ENCODE data around the gene RGCC.

The RGCC gene, protein sequence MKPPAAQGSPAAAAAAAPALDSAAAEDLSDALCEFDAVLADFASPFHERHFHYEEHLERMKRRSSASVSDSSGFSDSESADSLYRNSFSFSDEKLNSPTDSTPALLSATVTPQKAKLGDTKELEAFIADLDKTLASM

DNA sequence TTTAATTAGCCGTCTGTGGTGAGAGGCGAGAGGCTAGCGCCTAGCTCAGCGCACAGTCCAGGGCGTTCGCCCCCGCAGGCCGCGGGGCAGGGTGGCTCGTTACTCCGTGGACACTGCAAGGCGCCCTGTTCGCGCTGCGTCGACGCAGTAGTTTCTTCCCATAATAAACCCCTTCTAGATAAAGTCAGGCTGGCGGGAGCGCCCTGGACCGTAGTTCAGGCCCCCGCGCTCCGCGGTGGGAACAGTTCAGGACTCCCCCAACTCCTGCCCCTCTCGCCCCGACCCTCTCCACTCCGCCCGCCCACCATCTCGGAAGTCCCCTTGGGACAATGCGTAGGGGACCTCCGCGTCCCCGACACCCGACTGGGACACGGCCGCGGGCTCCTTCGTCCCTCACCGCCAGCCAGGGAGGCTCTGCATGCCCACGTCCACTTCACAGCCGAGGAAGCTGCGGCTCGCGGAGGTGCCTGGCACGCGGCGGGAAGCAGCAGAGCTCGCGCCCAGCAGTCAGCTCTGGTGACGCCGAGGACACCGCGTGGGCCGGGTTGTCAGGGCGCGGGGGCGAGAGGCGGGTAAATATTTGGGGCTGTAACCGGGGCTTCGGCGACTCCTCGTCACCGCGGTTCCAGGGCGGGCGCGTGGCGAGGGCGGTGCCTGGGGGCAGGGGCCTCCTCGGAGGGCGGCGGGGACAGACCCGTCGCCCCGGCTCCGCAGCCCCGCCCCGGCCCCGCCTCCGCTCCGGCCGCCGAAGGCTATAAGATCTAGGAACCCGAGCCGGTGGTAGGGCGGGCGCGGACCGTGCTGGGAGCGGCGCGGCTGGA lies at the start of gene RGCC:
RGCC (plus strand) TSS at position 783 of the 821 bp plus-strand sequence. CDS start 158 bp downstream, outside the sequence.
- no peak for TF ChIP-seq ZFX (IDR thresholded peaks at IDR 0.05; ENCODE audit: borderline replicate concordance)
- TF ChIP-seq, protein P1, sequence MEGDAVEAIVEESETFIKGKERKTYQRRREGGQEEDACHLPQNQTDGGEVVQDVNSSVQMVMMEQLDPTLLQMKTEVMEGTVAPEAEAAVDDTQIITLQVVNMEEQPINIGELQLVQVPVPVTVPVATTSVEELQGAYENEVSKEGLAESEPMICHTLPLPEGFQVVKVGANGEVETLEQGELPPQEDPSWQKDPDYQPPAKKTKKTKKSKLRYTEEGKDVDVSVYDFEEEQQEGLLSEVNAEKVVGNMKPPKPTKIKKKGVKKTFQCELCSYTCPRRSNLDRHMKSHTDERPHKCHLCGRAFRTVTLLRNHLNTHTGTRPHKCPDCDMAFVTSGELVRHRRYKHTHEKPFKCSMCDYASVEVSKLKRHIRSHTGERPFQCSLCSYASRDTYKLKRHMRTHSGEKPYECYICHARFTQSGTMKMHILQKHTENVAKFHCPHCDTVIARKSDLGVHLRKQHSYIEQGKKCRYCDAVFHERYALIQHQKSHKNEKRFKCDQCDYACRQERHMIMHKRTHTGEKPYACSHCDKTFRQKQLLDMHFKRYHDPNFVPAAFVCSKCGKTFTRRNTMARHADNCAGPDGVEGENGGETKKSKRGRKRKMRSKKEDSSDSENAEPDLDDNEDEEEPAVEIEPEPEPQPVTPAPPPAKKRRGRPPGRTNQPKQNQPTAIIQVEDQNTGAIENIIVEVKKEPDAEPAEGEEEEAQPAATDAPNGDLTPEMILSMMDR (IDR thresholded peaks at IDR 0.05) = no peak
- H3K27ac ChIP-seq = no peak within 1 kb of the TSS

DNA sequence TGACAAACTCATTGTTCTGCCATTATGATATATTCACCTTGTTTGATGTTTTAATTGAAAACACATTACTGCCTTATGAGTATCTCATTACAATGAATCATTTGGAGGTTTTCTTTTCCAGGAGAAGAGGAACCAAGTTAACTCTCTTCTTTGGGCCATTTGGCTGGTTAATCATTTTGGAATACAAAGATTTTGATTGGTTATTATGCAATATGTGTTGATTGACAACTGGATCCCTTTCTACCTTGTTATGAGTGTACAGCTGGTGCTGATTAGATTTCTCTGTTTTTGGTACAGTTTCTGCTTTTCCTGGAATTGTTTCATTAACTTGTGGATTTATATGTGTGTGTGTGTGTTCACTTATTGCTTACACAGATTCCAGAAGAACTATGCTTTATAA lies 49.2 kb upstream of the RGCC start:
- no peak for TF ChIP-seq ZFX (IDR thresholded peaks at IDR 0.05; ENCODE audit: borderline replicate concordance)
- TF ChIP-seq, protein P1 (IDR thresholded peaks at IDR 0.05) = no peak
- no peak overlapping the region for H3K27ac ChIP-seq

DNA sequence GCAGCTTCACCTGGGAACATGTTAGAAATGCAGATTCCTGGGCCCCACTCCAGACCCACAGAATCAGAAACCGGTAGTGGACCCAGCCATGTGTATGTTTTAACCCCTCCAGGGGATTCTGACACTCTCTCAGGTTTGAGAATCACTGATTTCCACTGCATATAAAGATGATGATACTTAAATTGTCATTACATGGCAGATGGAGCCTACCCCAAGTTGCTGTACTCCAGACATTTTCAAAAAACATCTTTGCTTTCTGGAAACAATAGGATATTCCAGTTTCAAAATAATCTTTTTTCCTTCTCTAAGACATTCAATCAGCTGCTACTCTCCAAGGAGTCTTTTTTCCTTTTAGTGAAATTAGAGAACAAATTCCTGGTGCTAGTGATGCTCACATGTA lies 48.6 kb upstream of the RGCC start:
- TF ChIP-seq, protein P1 (IDR thresholded peaks at IDR 0.05) = no peak
- no peak for TF ChIP-seq ZFX (IDR thresholded peaks at IDR 0.05; ENCODE audit: borderline replicate concordance)

DNA sequence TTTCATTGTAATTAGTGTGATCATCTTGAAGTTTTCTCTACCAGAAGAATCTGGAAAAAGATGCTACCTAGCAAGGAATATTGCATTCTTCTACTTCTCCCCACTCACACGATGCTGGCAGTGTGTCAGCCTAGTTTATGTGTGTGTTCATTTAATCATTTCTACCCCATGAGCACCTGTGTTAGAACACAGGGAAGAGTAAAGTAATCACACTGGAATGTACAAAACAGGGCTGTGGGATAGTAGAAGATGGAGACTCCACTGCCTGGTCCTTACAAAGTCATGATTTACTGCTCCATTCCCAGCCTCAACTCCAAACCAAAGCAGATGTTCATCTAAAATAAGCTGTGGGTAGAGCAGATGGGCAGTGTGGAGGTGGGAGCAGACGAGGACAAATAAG lies 47.7 kb upstream of the RGCC start:
- no peak overlapping the region for H3K27ac ChIP-seq
- TF ChIP-seq, protein P1 (IDR thresholded peaks at IDR 0.05) = no peak
- no peak for TF ChIP-seq ZFX (IDR thresholded peaks at IDR 0.05; ENCODE audit: borderline replicate concordance)

More for the DNA sequence above, 48.6 kb upstream of the RGCC start:
- no peak overlapping the region for H3K27ac ChIP-seq

DNA sequence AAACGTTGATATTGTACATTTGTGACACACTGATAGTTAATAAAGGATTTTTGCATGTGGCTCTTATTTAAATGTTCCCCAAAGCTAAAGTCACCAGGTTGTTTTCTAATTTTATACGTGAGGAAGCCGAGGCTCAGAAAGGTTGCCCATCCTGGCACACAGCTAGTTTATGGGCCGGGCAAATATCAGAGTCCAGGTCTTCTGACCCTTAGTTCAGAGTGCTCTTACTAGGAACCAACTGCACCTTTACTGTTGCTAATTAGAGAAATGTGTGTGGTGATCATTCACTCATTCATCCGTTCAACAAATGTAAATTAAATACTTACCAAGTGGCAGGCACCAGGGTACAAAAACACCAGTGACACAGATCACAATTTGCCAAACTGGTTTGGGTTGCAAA lies 46.3 kb upstream of the RGCC start:
- H3K27ac ChIP-seq = no peak overlapping the region
- TF ChIP-seq, protein P1 (IDR thresholded peaks at IDR 0.05) = no peak
- no peak for TF ChIP-seq ZFX (IDR thresholded peaks at IDR 0.05; ENCODE audit: borderline replicate concordance)

DNA sequence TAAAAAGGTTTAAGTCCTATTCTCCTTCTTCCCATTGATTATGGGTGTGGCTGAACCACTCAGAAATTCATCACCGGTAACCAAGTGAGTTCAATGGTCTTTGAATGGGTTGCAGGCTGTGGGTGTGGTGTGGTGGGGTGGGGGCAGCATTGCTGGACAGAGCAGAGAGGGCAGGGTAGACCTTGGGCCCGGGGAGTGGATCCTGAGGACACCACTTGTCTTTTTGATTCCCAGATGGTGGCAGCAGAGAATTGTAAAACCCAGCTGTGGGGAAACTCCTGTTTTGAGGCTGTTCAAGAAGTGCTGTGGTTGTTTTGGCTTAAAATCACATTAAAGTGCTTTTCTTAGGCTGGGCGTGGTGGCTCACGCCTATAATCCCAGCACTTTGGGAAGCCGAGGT lies 45.8 kb upstream of the RGCC start:
- no peak overlapping the region for H3K27ac ChIP-seq
- TF ChIP-seq, protein P1 (IDR thresholded peaks at IDR 0.05) = peak; percentile 18
- no peak for TF ChIP-seq ZFX (IDR thresholded peaks at IDR 0.05; ENCODE audit: borderline replicate concordance)

DNA sequence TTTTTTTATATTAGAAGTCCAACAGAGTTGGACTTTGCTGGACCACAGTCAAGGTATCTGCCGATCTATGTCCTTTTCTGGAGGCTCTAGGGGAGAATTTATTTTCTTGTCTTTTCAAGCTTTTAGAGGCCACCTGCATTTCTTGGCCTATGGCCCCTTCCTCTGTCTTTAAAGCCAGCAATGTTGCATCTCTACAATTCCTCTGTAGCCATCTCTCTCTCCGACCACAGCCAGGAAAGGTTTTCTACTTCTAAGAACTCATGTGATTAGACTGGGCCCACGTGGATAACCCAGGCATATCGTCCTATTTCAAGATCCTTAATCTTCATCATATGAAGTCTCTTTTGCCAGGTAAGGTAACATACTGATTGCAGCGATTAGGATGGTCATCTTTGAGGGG lies 43.5 kb upstream of the RGCC start:
- TF ChIP-seq ZFX (IDR thresholded peaks at IDR 0.05; ENCODE audit: borderline replicate concordance) = no peak
- TF ChIP-seq, protein P1 (IDR thresholded peaks at IDR 0.05) = no peak

More for the DNA sequence above, 43.5 kb upstream of the RGCC start:
- no peak overlapping the region for H3K27ac ChIP-seq
